PC-9 (cell line): ENCODE measurements around the gene OR1J2. TPM values are rescaled to one million over a fixed set of nuclear protein-coding genes. Genes with fewer than 3 reads are reported as not detected.
A peak's percentile ranks its signal among the peaks of the same experiment; 100 is the strongest.

Source experiments
- BruUV-seq: library from RNA; stranded (reverse); fragments of 400-500 nt; replicated peaks from 2 replicates; lab custom pipeline; 2021; lab: Mats Ljungman, UMichigan
- CTCF ChIA-PET: fragments of 300-600 bp; sonication (Branson Sonifier 250); formaldehyde crosslinking; loops from one replicate; lab custom pipeline; 2022; ENCODE audit warnings: antibody characterized with exemption; lab: Charles Lee
- POLR2A ChIA-PET: fragments of 300-600 bp; sonication (Branson Sonifier 250); formaldehyde crosslinking; loops from one replicate; lab custom pipeline; 2022; ENCODE audit warnings: antibody characterized with exemption; ENCODE audit not compliant: unreplicated experiment; lab: Charles Lee
- DNase-seq, 2 experiments: peaks; one replicate each; pipeline versions ENCODE4 v3.0.0 to v3.0.0-alpha.2; 2015 to 2022; ENCODE audit warnings: mixed read lengths in 1 of 2
- H2AFZ ChIP-seq: fragments of 200-600 bp; sonication (generic); 2 replicates; pipeline ENCODE4 v1.8.1; 2017; ENCODE audit warnings: antibody characterized with exemption
- H3F3A ChIP-seq: fragments of 200-600 bp; sonication (generic); 2 replicates; pipeline ENCODE4 v1.8.1; 2017; ENCODE audit warnings: antibody characterized with exemption, mild to moderate bottlenecking, low read depth; ENCODE audit not compliant: insufficient read depth
- H3K27ac ChIP-seq: fragments of 200-600 bp; sonication (generic); 2 replicates; pipeline ENCODE4 v1.6.1; 2016; ENCODE audit warnings: mixed run types
- H3K27me3 ChIP-seq: fragments of 200-600 bp; sonication (generic); 2 replicates; pipeline ENCODE4 v1.6.1; 2016; ENCODE audit warnings: low read depth, mixed run types; ENCODE audit not compliant: insufficient read depth
- H3K36me3 ChIP-seq: fragments of 200-600 bp; sonication (generic); 2 replicates; pipeline ENCODE4 v1.6.1; 2016; ENCODE audit warnings: low read depth, mixed run types
- H3K4me1 ChIP-seq: fragments of 200-600 bp; sonication (generic); replicated peaks from 2 replicates; pipeline ENCODE4 v1.6.1; 2016; ENCODE audit warnings: mixed run types; ENCODE audit not compliant: insufficient read depth
- H3K4me2 ChIP-seq: fragments of 200-600 bp; sonication (generic); 2 replicates; pipeline ENCODE4 v1.6.1; 2017; ENCODE audit warnings: mixed run types
- H3K4me3 ChIP-seq: fragments of 200-600 bp; sonication (generic); 2 replicates; pipeline ENCODE4 v1.6.1; 2016; ENCODE audit warnings: mixed run types
- H3K79me2 ChIP-seq: fragments of 200-600 bp; sonication (generic); 2 replicates; pipeline ENCODE4 v1.6.1; 2017; ENCODE audit warnings: low read depth, mixed run types
- H3K9me2 ChIP-seq: fragments of 200-600 bp; sonication (generic); 2 replicates; pipeline ENCODE4 v1.8.1; 2017; ENCODE audit warnings: mild to moderate bottlenecking; ENCODE audit not compliant: insufficient read depth
- H3K9me3 ChIP-seq: fragments of 200-600 bp; sonication (generic); 2 replicates; pipeline ENCODE4 v1.8.1; 2016; ENCODE audit warnings: low read depth; ENCODE audit not compliant: insufficient read depth
- H4K20me1 ChIP-seq: fragments of 200-600 bp; sonication (generic); 2 replicates; pipeline ENCODE4 v1.8.1; 2017; ENCODE audit not compliant: insufficient read depth
- EZH2 ChIP-seq: fragments of 200-600 bp; sonication (generic); IDR thresholded peaks from 2 replicates; pipeline ENCODE4 v1.8.0; 2017; ENCODE audit warnings: antibody characterized with exemption, low read depth
- intact Hi-C: fragments of 100-400 bp; cut with micrococcal nuclease; formaldehyde crosslinking; loops from one replicate; pipeline ENCODE4 v1.10.0; 2022; ENCODE audit not compliant: unreplicated experiment
- total RNA-seq: library from RNA; stranded (reverse); gene quantifications from 2 replicates; pipeline ENCODE4 v1.2.3, GENCODE V29; 2021
- TF ChIP-seq, protein P1 (sequence below): fragments of 200-600 bp; sonication (generic); conservative IDR thresholded peaks from 2 replicates; pipeline ENCODE4 v1.6.1; 2017; ENCODE audit warnings: mixed run types, antibody characterized with exemption, mild to moderate bottlenecking, moderate library complexity

The OR1J2 gene
- total RNA-seq, 1 experiment from 2014 or later, result not detected

GRCh38 chr9:122538757-122539156 is 28.2 kb downstream of the OR1J2 start:
- no TSS peak for BruUV-seq
- DNase-seq, result no peak
- POLR2A ChIA-PET, result no interaction called here
- Histone ChIP-seq H3K36me3 (no peaks in the 10 kb centered on the region), H2AFZ (no peak overlapping the region), H3F3A (no peaks in the 10 kb centered on the region), H3K4me3 (no peak overlapping the region), H4K20me1 (no peaks in the 10 kb centered on the region), H3K9me2 (no peaks in the 10 kb centered on the region), H3K9me3 (no peaks in the 10 kb centered on the region), H3K27me3 (peaks cover 58% of the 10 kb centered on the region), H3K79me2 (no peaks in the 10 kb centered on the region), H3K27ac (no peak overlapping the region), H3K4me2 (no peak overlapping the region), H3K4me1 (no peaks in the 10 kb centered on the region)
- TF ChIP-seq EZH2, result no peak
- TF ChIP-seq, protein P1, sequence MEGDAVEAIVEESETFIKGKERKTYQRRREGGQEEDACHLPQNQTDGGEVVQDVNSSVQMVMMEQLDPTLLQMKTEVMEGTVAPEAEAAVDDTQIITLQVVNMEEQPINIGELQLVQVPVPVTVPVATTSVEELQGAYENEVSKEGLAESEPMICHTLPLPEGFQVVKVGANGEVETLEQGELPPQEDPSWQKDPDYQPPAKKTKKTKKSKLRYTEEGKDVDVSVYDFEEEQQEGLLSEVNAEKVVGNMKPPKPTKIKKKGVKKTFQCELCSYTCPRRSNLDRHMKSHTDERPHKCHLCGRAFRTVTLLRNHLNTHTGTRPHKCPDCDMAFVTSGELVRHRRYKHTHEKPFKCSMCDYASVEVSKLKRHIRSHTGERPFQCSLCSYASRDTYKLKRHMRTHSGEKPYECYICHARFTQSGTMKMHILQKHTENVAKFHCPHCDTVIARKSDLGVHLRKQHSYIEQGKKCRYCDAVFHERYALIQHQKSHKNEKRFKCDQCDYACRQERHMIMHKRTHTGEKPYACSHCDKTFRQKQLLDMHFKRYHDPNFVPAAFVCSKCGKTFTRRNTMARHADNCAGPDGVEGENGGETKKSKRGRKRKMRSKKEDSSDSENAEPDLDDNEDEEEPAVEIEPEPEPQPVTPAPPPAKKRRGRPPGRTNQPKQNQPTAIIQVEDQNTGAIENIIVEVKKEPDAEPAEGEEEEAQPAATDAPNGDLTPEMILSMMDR, result no peak
- CTCF ChIA-PET, result no interaction called here
- intact Hi-C loops, result no loop called here

GRCh38 chr9:122546196-122546595 is 35.6 kb downstream of the OR1J2 start:
- CTCF ChIA-PET, result no interaction called here
- no TSS peak for BruUV-seq
- no peaks in the 10 kb centered on the region for H3K4me1 ChIP-seq

GRCh38 chr9:122551371-122551770 is 40.8 kb downstream of the OR1J2 start:
- no peak overlapping the region for H2AFZ ChIP-seq
- no peaks in the 10 kb centered on the region for H4K20me1 ChIP-seq
- H3K79me2 ChIP-seq, result no peaks in the 10 kb centered on the region
- H3K36me3 ChIP-seq, result no peaks in the 10 kb centered on the region
- no peak overlapping the region for H3K4me3 ChIP-seq
- no peaks in the 10 kb centered on the region for H3K9me3 ChIP-seq
- no peaks in the 10 kb centered on the region for H3F3A ChIP-seq
- no TSS peak for BruUV-seq
- H3K4me2 ChIP-seq, result no peak overlapping the region
- H3K27me3 ChIP-seq, result peaks cover 23% of the 10 kb centered on the region; the same call in 1 of the 2 replicates
- TF ChIP-seq, protein P1, result no peak
- no peak for TF ChIP-seq EZH2
- intact Hi-C loops, result no loop called here
- H3K4me1 ChIP-seq, result no peaks in the 10 kb centered on the region
- H3K9me2 ChIP-seq, result no peaks in the 10 kb centered on the region
- no peak overlapping the region for H3K27ac ChIP-seq
- DNase-seq, result no peak
- CTCF ChIA-PET, result no interaction called here
- POLR2A ChIA-PET, result no interaction called here

More at GRCh38 chr9:122546196-122546595, 35.6 kb downstream of the OR1J2 start:
- DNase-seq, result no peak
- no peak overlapping the region for H2AFZ ChIP-seq
- H4K20me1 ChIP-seq, result no peaks in the 10 kb centered on the region
- H3F3A ChIP-seq, result no peaks in the 10 kb centered on the region
- H3K79me2 ChIP-seq, result no peaks in the 10 kb centered on the region
- no peak overlapping the region for H3K27ac ChIP-seq
- H3K9me3 ChIP-seq, result no peaks in the 10 kb centered on the region
- intact Hi-C loops, result no loop called here
- POLR2A ChIA-PET, result no interaction called here
- TF ChIP-seq, protein P1, result no peak
- TF ChIP-seq EZH2, result no peak
- no peak overlapping the region for H3K4me3 ChIP-seq
- no peaks in the 10 kb centered on the region for H3K36me3 ChIP-seq
- no peaks in the 10 kb centered on the region for H3K9me2 ChIP-seq
- peaks cover 19% of the 10 kb centered on the region for H3K27me3 ChIP-seq
- peak overlapping the region; percentile 27; the same call in 1 of the 2 replicates for H3K4me2 ChIP-seq
